Measurements from ENCODE around the gene DESI2.

- no peak for TF ChIP-seq CTCF (IDR thresholded peaks at IDR 0.05; ENCODE audit: borderline replicate concordance, extremely low read depth, low read length, poor library complexity, severe bottlenecking)
- TF ChIP-seq EZH2 (IDR thresholded peaks at IDR 0.05; ENCODE audit: borderline replicate concordance, low read depth, low read length, severe bottlenecking), result no peak
Observed at GRCh38 chr1:244639561-244639960, 13.4 kb upstream of the DESI2 start.

Measured in DND-41 (cell line).